ENCODE data around the gene ATP10D.

ATP10D gene

GRCh38 chr4:47567511-47567910, 82.4 kb downstream of the ATP10D start:
- H3K18ac ChIP-seq (ENCODE audit: low read length) = no peak overlapping the region
- H3K4me2 ChIP-seq (ENCODE audit: insufficient read depth, low read length, poor library complexity, severe bottlenecking) = no peak overlapping the region
- H2AFZ ChIP-seq (ENCODE audit: low read length) = no peak overlapping the region
- no peak overlapping the region for H4K8ac ChIP-seq (ENCODE audit: low read depth, low read length)
- no peak overlapping the region for H3K23ac ChIP-seq (ENCODE audit: low read depth, low read length, poor library complexity)
- no peak overlapping the region for H3K27ac ChIP-seq (replicated peaks; ENCODE audit: low read length)
- no peaks in the 10 kb centered on the region for H3K4me1 ChIP-seq (ENCODE audit: control insufficient read depth in 2 of 2, insufficient read depth in 1 of 2, low read depth in 1 of 2, low read length in 2 of 2)
- H3K14ac ChIP-seq (ENCODE audit: low read length) = no peak overlapping the region
- no peak overlapping the region for H3K4ac ChIP-seq (ENCODE audit: low read length)
- no peak overlapping the region for H2BK12ac ChIP-seq (ENCODE audit: low read length)
- no peak overlapping the region for H3K9ac ChIP-seq (ENCODE audit: low read depth, low read length, poor library complexity)
- H3K27me3 ChIP-seq (ENCODE audit: control insufficient read depth in 3 of 3, insufficient read depth in 3 of 3, low read depth in 1 of 3, low read length in 3 of 3) = no peaks in the 10 kb centered on the region
- no peaks in the 10 kb centered on the region for H3K9me3 ChIP-seq (replicated peaks in 1 of 2; ENCODE audit: control insufficient read depth in 2 of 2, insufficient read depth in 1 of 2, low read depth in 1 of 2, low read length in 2 of 2)
- no peak overlapping the region for H2AK5ac ChIP-seq (ENCODE audit: low read depth, low read length)
- no peak overlapping the region for H2BK15ac ChIP-seq (ENCODE audit: low read length)
- WGBS, 2 donors (ENCODE audit: extremely low coverage in 2 of 2, insufficient read length in 2 of 2, insufficient replicate concordance in 1 of 2) = no CpG with 5 or more reads among the region's 1 CpG
- H2BK120ac ChIP-seq (ENCODE audit: low read depth, low read length) = no peak overlapping the region
- H2BK5ac ChIP-seq (ENCODE audit: low read length) = no peak overlapping the region
- no peaks in the 10 kb centered on the region for H3K79me1 ChIP-seq (ENCODE audit: low read depth, low read length)
- no peak overlapping the region for H3K4me3 ChIP-seq (ENCODE audit: low read length in 2 of 2)
- peaks cover 0 to 3% of the 10 kb centered on the region in 2 donors for H3K36me3 ChIP-seq (replicated peaks in 1 of 2; ENCODE audit: control insufficient read depth in 2 of 2, insufficient read depth in 2 of 2, low read length in 2 of 2)
- no peak overlapping the region for H4K91ac ChIP-seq (ENCODE audit: low read depth, low read length, poor library complexity)
- no peak for DNase-seq (ENCODE audit: low spot score)

GRCh38 chr4:47570816-47571215, 85.7 kb downstream of the ATP10D start:
- Histone ChIP-seq H3K23ac (ENCODE audit: low read depth, low read length, poor library complexity) (no peak overlapping the region), H3K9ac (ENCODE audit: low read depth, low read length, poor library complexity) (no peak overlapping the region), H2BK12ac (ENCODE audit: low read length) (no peak overlapping the region), H4K8ac (ENCODE audit: low read depth, low read length) (no peak overlapping the region), H3K4me2 (ENCODE audit: insufficient read depth, low read length, poor library complexity, severe bottlenecking) (no peak overlapping the region), H3K4me3 (ENCODE audit: low read length in 2 of 2) (no peak overlapping the region), H3K9me3 (replicated peaks in 1 of 2; ENCODE audit: control insufficient read depth in 2 of 2, insufficient read depth in 1 of 2, low read depth in 1 of 2, low read length in 2 of 2) (no peaks in the 10 kb centered on the region), H2BK15ac (ENCODE audit: low read length) (no peak overlapping the region), H3K27ac (replicated peaks; ENCODE audit: low read length) (no peak overlapping the region), H3K79me1 (ENCODE audit: low read depth, low read length) (no peaks in the 10 kb centered on the region), H4K91ac (ENCODE audit: low read depth, low read length, poor library complexity) (no peak overlapping the region), H3K4ac (ENCODE audit: low read length) (no peak overlapping the region), H3K14ac (ENCODE audit: low read length) (no peak overlapping the region), H2BK120ac (ENCODE audit: low read depth, low read length) (no peak overlapping the region), H2BK5ac (ENCODE audit: low read length) (no peak overlapping the region), H3K36me3 (replicated peaks in 1 of 2; ENCODE audit: control insufficient read depth in 2 of 2, insufficient read depth in 2 of 2, low read length in 2 of 2) (peaks cover 0 to 3% of the 10 kb centered on the region in 2 donors), H3K27me3 (ENCODE audit: control insufficient read depth in 3 of 3, insufficient read depth in 3 of 3, low read depth in 1 of 3, low read length in 3 of 3) (no peaks in the 10 kb centered on the region), H3K18ac (ENCODE audit: low read length) (no peak overlapping the region), H3K4me1 (ENCODE audit: control insufficient read depth in 2 of 2, insufficient read depth in 1 of 2, low read depth in 1 of 2, low read length in 2 of 2) (no peaks in the 10 kb centered on the region), H2AFZ (ENCODE audit: low read length) (no peak overlapping the region), H2AK5ac (ENCODE audit: low read depth, low read length) (no peak overlapping the region)
- no peak for DNase-seq (ENCODE audit: low spot score)

- no peak for DNase-seq (ENCODE audit: low spot score)
- H2BK5ac ChIP-seq (ENCODE audit: low read length) = no peak overlapping the region
- no peaks in the 10 kb centered on the region for H3K79me1 ChIP-seq (ENCODE audit: low read depth, low read length)
These were observed 87.9 kb downstream of the ATP10D start for GRCh38 chr4:47572981-47573380.

GRCh38 chr4:47577779-47578553, 92.9 kb downstream of the ATP10D start:
- Histone ChIP-seq H2AK5ac (ENCODE audit: low read depth, low read length) (no peak overlapping the region), H2AFZ (ENCODE audit: low read length) (no peak overlapping the region), H3K18ac (ENCODE audit: low read length) (no peak overlapping the region), H2BK120ac (ENCODE audit: low read depth, low read length) (no peak overlapping the region), H3K4ac (ENCODE audit: low read length) (no peak overlapping the region), H3K27me3 (ENCODE audit: control insufficient read depth in 3 of 3, insufficient read depth in 3 of 3, low read depth in 1 of 3, low read length in 3 of 3) (no peaks in the 10 kb centered on the region), H3K9me3 (replicated peaks in 1 of 2; ENCODE audit: control insufficient read depth in 2 of 2, insufficient read depth in 1 of 2, low read depth in 1 of 2, low read length in 2 of 2) (no peaks in the 10 kb centered on the region), H3K9ac (ENCODE audit: low read depth, low read length, poor library complexity) (no peak overlapping the region), H3K79me1 (ENCODE audit: low read depth, low read length) (no peaks in the 10 kb centered on the region), H2BK5ac (ENCODE audit: low read length) (no peak overlapping the region), H3K23ac (ENCODE audit: low read depth, low read length, poor library complexity) (no peak overlapping the region), H4K91ac (ENCODE audit: low read depth, low read length, poor library complexity) (no peak overlapping the region), H3K27ac (replicated peaks; ENCODE audit: low read length) (no peak overlapping the region), H3K4me1 (ENCODE audit: control insufficient read depth in 2 of 2, insufficient read depth in 1 of 2, low read depth in 1 of 2, low read length in 2 of 2) (peaks cover 0 to 1% of the 10 kb centered on the region in 2 donors), H2BK15ac (ENCODE audit: low read length) (no peak overlapping the region), H3K36me3 (replicated peaks in 1 of 2; ENCODE audit: control insufficient read depth in 2 of 2, insufficient read depth in 2 of 2, low read length in 2 of 2) (no peaks in the 10 kb centered on the region), H3K4me3 (ENCODE audit: low read length in 2 of 2) (no peak overlapping the region), H4K8ac (ENCODE audit: low read depth, low read length) (no peak overlapping the region), H3K14ac (ENCODE audit: low read length) (no peak overlapping the region), H3K4me2 (ENCODE audit: insufficient read depth, low read length, poor library complexity, severe bottlenecking) (no peak overlapping the region), H2BK12ac (ENCODE audit: low read length) (no peak overlapping the region)
- WGBS, 2 donors (ENCODE audit: extremely low coverage in 2 of 2, insufficient read length in 2 of 2, insufficient replicate concordance in 1 of 2) = no CpG with 5 or more reads among the region's 7 CpGs
- no peak for DNase-seq (ENCODE audit: low spot score)

More at GRCh38 chr4:47572981-47573380, 87.9 kb downstream of the ATP10D start:
- Histone ChIP-seq H2BK120ac (ENCODE audit: low read depth, low read length) (no peak overlapping the region), H3K36me3 (replicated peaks in 1 of 2; ENCODE audit: control insufficient read depth in 2 of 2, insufficient read depth in 2 of 2, low read length in 2 of 2) (peaks cover 0 to 3% of the 10 kb centered on the region in 2 donors), H3K9ac (ENCODE audit: low read depth, low read length, poor library complexity) (no peak overlapping the region), H4K8ac (ENCODE audit: low read depth, low read length) (no peak overlapping the region), H4K91ac (ENCODE audit: low read depth, low read length, poor library complexity) (no peak overlapping the region), H3K14ac (ENCODE audit: low read length) (no peak overlapping the region), H3K18ac (ENCODE audit: low read length) (no peak overlapping the region), H3K9me3 (replicated peaks in 1 of 2; ENCODE audit: control insufficient read depth in 2 of 2, insufficient read depth in 1 of 2, low read depth in 1 of 2, low read length in 2 of 2) (no peaks in the 10 kb centered on the region), H3K27me3 (ENCODE audit: control insufficient read depth in 3 of 3, insufficient read depth in 3 of 3, low read depth in 1 of 3, low read length in 3 of 3) (no peaks in the 10 kb centered on the region), H3K4me1 (ENCODE audit: control insufficient read depth in 2 of 2, insufficient read depth in 1 of 2, low read depth in 1 of 2, low read length in 2 of 2) (no peaks in the 10 kb centered on the region), H2BK12ac (ENCODE audit: low read length) (no peak overlapping the region), H2BK15ac (ENCODE audit: low read length) (no peak overlapping the region), H3K4me2 (ENCODE audit: insufficient read depth, low read length, poor library complexity, severe bottlenecking) (no peak overlapping the region), H2AK5ac (ENCODE audit: low read depth, low read length) (no peak overlapping the region), H3K4ac (ENCODE audit: low read length) (no peak overlapping the region), H2AFZ (ENCODE audit: low read length) (no peak overlapping the region), H3K27ac (replicated peaks; ENCODE audit: low read length) (no peak overlapping the region), H3K23ac (ENCODE audit: low read depth, low read length, poor library complexity) (no peak overlapping the region), H3K4me3 (ENCODE audit: low read length in 2 of 2) (no peak overlapping the region)
- no CpG with 5 or more reads among the region's 3 CpGs for WGBS, 2 donors (ENCODE audit: extremely low coverage in 2 of 2, insufficient read length in 2 of 2, insufficient replicate concordance in 1 of 2)

Measured in neuronal stem cell (in vitro differentiated cells).